ENCODE data around the gene OGFRL1. TPM values are rescaled to one million over a fixed set of nuclear protein-coding genes. Genes with fewer than 3 reads are reported as not detected.

Gene OGFRL1
- total RNA-seq: 11.9 and 12.6 TPM in 2 replicates
- long read RNA-seq, partial matches to known transcripts: 1 of 9 reads
- long read RNA-seq, other reads (novel, unspliced or antisense): 8 of 9 reads

DNA sequence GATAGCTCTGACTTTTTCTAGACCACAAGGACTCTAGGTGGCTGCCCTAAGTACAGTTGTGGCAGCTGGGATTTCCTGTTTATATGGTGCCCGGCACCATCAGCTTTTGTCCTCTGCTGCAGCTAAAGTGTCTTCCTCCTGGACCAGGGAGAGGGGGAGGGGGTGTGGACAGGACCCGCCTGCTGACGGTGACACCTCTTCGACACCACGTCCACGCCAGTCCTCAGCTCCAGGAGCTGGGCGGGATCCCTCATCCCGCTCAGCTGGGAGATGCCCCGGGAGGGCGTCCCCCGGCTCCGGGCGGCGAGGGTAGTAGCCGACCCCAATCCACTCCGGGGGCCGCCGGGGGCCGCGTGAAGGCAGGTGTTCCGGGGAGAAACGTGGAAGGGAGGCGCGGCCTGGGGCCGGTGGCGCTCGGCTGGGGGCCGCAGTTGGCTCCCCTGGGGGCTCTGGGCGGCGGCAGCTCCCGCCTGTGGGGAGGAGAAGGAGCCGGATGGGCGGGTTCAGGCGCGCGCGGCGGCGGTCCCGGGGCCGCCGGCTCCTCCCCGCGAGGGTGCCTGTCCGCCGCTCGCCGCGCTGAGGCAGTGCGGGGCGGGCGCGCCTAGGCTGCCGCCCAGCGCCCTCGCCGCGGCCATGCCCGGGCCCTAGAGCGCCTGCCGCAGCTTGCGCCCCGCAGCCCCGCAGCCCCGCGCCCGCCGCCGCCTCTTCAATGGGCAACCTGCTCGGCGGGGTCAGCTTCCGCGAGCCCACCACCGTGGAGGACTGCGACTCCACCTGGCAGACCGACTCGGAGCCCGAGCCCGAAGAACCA lies at the start of gene OGFRL1:
TSS of gene OGFRL1 (plus strand) at position 584 of the 811 bp plus-strand sequence. CDS start at position 710, 126 bp downstream.
- H3K27me3 Mint-ChIP-seq (ENCODE audit: unreplicated experiment): no peaks in the 10 kb centered on the region
- peak within 1 kb of the TSS; percentile 72 for H3K27ac Mint-ChIP-seq (ENCODE audit: unreplicated experiment)
- no peaks in the 10 kb centered on the region for H3K36me3 Mint-ChIP-seq (ENCODE audit: unreplicated experiment)
- TF ChIP-seq CTCF (IDR thresholded peaks at IDR 0.05): peak; percentile 31
- peak; percentile 90 for DNase-seq (ENCODE audit: extremely low spot score, unreplicated experiment)
- H3K4me3 Mint-ChIP-seq (ENCODE audit: unreplicated experiment): peak within 1 kb of the TSS; percentile 79
- no peaks in the 10 kb centered on the region for H3K9me3 Mint-ChIP-seq (ENCODE audit: unreplicated experiment)
- H3K4me1 Mint-ChIP-seq (ENCODE audit: unreplicated experiment): peaks cover 46% of the 10 kb centered on the region

DNA sequence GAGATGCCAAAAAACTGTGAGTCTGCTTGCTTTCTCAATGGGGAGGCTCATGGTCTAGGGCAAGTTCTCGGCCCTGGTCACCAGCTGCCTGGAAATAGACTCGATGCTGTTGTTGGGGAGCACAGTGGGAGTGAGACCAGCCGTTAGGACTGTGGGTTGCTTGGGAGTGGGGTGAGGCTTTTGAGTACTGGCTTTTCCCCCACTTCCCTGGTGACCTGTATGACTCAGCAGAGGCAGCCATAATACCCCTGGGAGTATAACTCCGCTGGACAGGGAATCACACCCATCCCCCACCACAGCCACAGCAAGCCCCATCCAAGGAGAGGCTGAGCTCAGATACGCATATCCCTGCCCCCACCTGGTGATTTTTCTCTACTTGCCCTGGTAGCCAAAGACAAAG lies 48.9 kb upstream of the OGFRL1 start:
- H3K4me3 Mint-ChIP-seq (ENCODE audit: unreplicated experiment): no peak overlapping the region
- no peak for DNase-seq (ENCODE audit: extremely low spot score, unreplicated experiment)
- H3K27ac Mint-ChIP-seq (ENCODE audit: unreplicated experiment): no peak overlapping the region
- peaks cover 6% of the 10 kb centered on the region for H3K36me3 Mint-ChIP-seq (ENCODE audit: unreplicated experiment)
- peaks cover 23% of the 10 kb centered on the region for H3K9me3 Mint-ChIP-seq (ENCODE audit: unreplicated experiment)
- H3K27me3 Mint-ChIP-seq (ENCODE audit: unreplicated experiment): no peaks in the 10 kb centered on the region
- TF ChIP-seq CTCF (IDR thresholded peaks at IDR 0.05): no peak
- H3K4me1 Mint-ChIP-seq (ENCODE audit: unreplicated experiment): peaks cover 2% of the 10 kb centered on the region

DNA sequence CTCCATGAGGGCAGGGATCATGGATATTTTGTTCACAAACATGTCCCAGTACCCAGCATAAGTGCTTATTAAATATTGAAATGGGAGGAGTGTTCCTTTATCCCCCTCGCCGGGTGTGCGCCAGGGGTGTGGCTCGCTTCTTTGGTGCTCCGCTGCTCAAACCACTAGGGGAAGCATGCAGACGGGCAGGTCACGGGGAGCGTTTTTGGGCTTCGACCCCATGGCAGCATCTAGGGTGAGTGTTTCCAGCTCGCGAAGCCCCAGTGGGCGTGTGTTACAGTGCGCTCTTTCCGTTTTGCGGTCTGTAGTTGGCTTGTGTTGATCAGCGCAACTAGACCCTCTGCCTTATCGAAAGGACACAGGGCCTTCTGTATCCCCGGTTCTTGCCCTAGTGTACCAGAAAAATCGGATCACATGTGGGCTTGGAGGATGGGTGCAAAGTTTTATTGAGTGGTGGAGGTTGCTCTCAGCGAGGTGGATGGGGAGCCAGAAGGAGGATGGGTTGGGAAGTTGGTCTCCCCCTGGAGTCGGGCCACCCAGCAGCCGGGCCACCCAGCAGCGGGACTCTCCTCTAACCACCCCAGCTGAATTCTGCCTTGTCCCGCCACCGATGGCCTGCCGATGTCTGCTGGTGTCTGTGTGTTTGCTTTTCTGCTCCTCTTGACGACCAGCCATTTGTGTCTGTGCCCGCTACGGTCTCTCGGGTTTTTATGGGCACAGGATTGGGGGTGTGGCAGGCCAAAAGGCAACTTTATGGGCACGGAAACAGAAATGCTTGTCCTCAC lies 43.2 kb upstream of the OGFRL1 start:
- H3K4me1 Mint-ChIP-seq (ENCODE audit: unreplicated experiment): peaks cover 27% of the 10 kb centered on the region
- no peak for DNase-seq (ENCODE audit: extremely low spot score, unreplicated experiment)
- H3K27me3 Mint-ChIP-seq (ENCODE audit: unreplicated experiment): no peaks in the 10 kb centered on the region
- H3K27ac Mint-ChIP-seq (ENCODE audit: unreplicated experiment): no peak overlapping the region
- no peak for TF ChIP-seq CTCF (IDR thresholded peaks at IDR 0.05)
- H3K36me3 Mint-ChIP-seq (ENCODE audit: unreplicated experiment): peaks cover 6% of the 10 kb centered on the region
- H3K4me3 Mint-ChIP-seq (ENCODE audit: unreplicated experiment): no peak overlapping the region
- peaks cover 23% of the 10 kb centered on the region for H3K9me3 Mint-ChIP-seq (ENCODE audit: unreplicated experiment)

DNA sequence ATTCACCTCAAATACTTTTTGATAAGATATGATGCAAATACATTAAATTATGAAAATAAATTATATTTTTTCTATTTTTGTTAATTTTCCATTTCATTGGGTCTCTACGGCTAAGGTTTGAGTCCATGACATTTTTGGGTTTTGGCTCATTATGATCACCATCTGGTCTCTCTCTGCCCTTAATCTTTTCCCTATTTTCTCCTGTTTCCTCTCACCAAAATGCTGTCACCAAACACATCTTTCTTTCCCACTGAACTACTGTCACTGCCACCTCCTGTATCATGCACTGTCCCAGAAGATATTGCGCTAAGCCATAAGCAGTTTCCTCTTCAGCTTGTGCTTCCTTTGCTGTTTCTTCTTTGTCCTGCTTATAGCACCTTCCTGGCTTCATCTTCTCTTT lies 42.0 kb upstream of the OGFRL1 start:
- no peak overlapping the region for H3K4me3 Mint-ChIP-seq (ENCODE audit: unreplicated experiment)
- H3K27me3 Mint-ChIP-seq (ENCODE audit: unreplicated experiment): no peaks in the 10 kb centered on the region
- H3K9me3 Mint-ChIP-seq (ENCODE audit: unreplicated experiment): peaks cover 13% of the 10 kb centered on the region
- no peak for TF ChIP-seq CTCF (IDR thresholded peaks at IDR 0.05)
- peaks cover 6% of the 10 kb centered on the region for H3K36me3 Mint-ChIP-seq (ENCODE audit: unreplicated experiment)
- no peak for DNase-seq (ENCODE audit: extremely low spot score, unreplicated experiment)
- no peak overlapping the region for H3K27ac Mint-ChIP-seq (ENCODE audit: unreplicated experiment)
- peaks cover 33% of the 10 kb centered on the region for H3K4me1 Mint-ChIP-seq (ENCODE audit: unreplicated experiment)

GRCh38 chr6:71248306-71248765 lies 40.3 kb upstream of the OGFRL1 start:
- no peak overlapping the region for H3K4me3 Mint-ChIP-seq (ENCODE audit: unreplicated experiment)
- no peak for TF ChIP-seq CTCF (IDR thresholded peaks at IDR 0.05)
- no peak for DNase-seq (ENCODE audit: extremely low spot score, unreplicated experiment)
- H3K4me1 Mint-ChIP-seq (ENCODE audit: unreplicated experiment): peaks cover 39% of the 10 kb centered on the region
- peak overlapping the region; percentile 70 for H3K27ac Mint-ChIP-seq (ENCODE audit: unreplicated experiment)
- H3K9me3 Mint-ChIP-seq (ENCODE audit: unreplicated experiment): no peaks in the 10 kb centered on the region
- H3K36me3 Mint-ChIP-seq (ENCODE audit: unreplicated experiment): no peaks in the 10 kb centered on the region
- H3K27me3 Mint-ChIP-seq (ENCODE audit: unreplicated experiment): no peaks in the 10 kb centered on the region
